IPS-18c (cell line): ENCODE measurements around the gene NKPD1.

Source experiments
- H3K4me3 ChIP-seq: 2 replicates; pipeline ENCODE4 v1.7.0; 2013; ENCODE audit warnings: low read depth, mild to moderate bottlenecking, low read length, moderate library complexity; ENCODE audit not compliant: insufficient read depth
- H3K9me3 ChIP-seq: one replicate; pipeline ENCODE4 v1.6.1; 2013; ENCODE audit warnings: mild to moderate bottlenecking, low read length, moderate library complexity; ENCODE audit not compliant: control insufficient read depth, insufficient read depth

NKPD1 gene

DNA sequence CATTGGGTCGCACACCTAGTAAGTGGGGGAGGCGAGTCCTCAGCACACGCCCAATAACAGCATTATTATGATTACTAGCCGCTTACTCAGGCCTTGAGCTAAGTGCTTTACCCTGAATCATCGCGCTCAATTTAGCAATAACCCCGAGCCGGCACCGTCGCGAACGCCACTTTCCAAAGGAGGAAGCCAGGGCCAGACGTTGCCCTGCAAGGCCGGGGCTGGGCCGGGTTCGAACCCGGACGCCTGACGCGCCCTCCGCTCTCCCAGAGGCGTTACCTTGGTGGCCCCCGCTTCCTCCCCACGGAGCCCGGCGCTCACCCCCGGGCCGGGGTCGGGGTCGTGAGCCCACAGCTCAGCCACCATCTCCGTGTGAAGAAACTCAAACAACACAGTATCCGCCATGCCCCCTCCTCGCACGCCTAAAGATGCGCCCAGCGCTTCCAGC lies 17.1 kb upstream of the NKPD1 start, which contains the start of gene TRAPPC6A:
Gene TRAPPC6A (minus strand): TSS at position 421 of the 445 bp plus-strand sequence. CDS start 19 bp downstream, at position 402.
- Histone ChIP-seq H3K9me3 (peaks cover 2% of the 10 kb centered on the region), H3K4me3 (peak within 1 kb of the TSS; percentile 96)

GRCh38 chr19:45175515-45176345 lies 14.9 kb upstream of the NKPD1 start:
- peaks cover 2% of the 10 kb centered on the region for H3K9me3 ChIP-seq

DNA sequence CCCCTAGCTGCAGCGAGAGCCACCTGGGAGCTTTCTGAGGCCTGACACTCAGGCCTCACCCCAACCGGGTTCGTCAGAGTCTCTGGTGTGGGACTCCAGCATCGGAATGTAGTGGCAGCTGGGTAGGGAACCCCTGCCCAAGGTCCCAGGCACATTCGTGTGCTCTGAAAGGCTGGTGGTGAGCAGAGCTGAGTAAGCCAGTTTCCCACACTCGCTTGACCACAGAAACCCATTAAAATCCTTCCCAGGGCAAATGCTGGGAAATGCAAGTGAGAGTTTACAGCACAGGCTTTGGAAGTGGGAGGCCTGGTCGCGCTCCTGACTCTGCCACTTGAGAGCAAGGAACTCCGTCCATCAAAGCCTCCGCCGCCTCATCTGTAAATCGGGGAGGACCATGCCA lies 13.0 kb upstream of the NKPD1 start:
- Histone ChIP-seq H3K9me3 (peaks cover 2% of the 10 kb centered on the region), H3K4me3 (no peak overlapping the region)

More at GRCh38 chr19:45175515-45176345, 14.9 kb upstream of the NKPD1 start:
- no peak overlapping the region for H3K4me3 ChIP-seq

GRCh38 chr19:45172611-45173208 lies 11.9 kb upstream of the NKPD1 start:
- Histone ChIP-seq H3K4me3 (no peak overlapping the region), H3K9me3 (peaks cover 2% of the 10 kb centered on the region)

DNA sequence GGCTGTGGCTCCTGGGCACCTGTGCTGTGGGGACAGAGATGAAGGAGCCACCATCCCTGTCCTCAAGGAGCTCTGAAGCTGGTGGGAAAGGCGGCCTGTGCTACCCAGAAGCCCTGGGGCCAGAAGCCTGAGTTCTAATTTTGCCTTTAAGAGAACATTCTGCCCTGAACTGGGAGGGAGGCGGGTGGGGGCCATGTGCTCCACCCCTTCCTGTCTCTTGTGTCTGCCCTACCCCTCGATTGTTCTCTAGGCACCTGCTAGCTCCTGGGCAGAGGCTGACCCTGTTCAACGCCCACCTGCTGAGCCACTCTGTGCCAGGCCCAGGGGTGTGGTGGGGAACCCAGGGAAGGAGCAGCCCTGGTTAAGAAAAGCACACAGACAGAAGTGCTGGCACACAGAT lies 11.4 kb upstream of the NKPD1 start:
- Histone ChIP-seq H3K4me3 (no peak overlapping the region), H3K9me3 (peaks cover 2% of the 10 kb centered on the region)

GRCh38 chr19:45171211-45171623 lies 10.4 kb upstream of the NKPD1 start:
- Histone ChIP-seq H3K9me3 (no peaks in the 10 kb centered on the region), H3K4me3 (no peak overlapping the region)

DNA sequence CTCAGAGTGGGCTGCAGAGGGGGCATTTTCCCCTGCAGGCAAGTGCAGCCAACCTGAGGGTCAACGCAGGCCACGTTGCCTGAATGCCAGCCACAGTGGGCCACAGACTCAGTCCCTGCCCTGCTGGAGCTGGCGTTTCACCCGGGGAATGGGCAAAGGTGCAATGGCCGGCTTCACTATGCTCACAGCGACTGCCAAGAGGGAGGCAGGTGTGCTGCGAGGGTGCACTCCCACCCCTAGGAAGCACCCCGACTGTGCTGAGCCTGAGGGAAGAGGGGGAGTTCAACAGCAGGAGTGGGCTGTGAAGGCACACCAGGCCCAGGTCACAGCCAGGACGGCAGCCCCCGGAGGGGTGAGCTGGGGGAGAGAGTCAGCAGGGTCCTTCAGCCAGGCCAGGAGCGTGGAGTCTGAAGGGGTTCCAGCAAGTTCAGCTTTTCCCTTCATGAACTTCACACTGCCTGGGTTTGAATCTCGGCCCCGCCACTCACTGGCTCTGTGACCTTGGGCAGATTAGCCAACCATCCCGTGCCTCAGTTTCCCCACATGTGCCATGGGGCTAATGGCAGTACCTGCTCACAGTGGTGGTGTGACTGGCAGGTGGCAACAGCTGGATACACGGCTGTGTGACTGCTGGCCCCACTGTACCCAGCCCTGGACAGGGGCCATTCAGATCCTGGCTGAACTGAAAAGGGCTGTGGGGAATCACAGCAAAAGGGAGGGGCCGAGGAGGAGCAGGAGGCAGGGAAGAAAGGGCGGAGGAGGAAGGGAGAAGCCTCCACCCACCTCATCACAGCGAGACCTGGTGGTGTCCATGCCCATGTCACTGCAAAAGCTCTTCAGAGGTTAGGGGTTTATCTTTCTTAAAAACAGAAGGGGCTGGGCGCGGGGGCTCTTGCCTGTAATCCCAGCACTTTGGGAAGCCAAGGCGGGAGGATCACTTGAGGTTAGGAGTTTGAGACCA lies 9.6 kb upstream of the NKPD1 start:
- Histone ChIP-seq H3K4me3 (no peak overlapping the region), H3K9me3 (no peaks in the 10 kb centered on the region)

GRCh38 chr19:45169602-45170001 lies 8.8 kb upstream of the NKPD1 start:
- Histone ChIP-seq H3K9me3 (no peaks in the 10 kb centered on the region), H3K4me3 (no peak overlapping the region)

- Histone ChIP-seq H3K9me3 (no peaks in the 10 kb centered on the region), H3K4me3 (no peak overlapping the region)
Observed at GRCh38 chr19:45168767-45169351, 8.1 kb upstream of the NKPD1 start.

- Histone ChIP-seq H3K9me3 (no peaks in the 10 kb centered on the region), H3K4me3 (no peak overlapping the region)
Observed at GRCh38 chr19:45166723-45167252, 6.0 kb upstream of the NKPD1 start.

- Histone ChIP-seq H3K4me3 (no peak overlapping the region), H3K9me3 (no peaks in the 10 kb centered on the region)
Observed at GRCh38 chr19:45164577-45165335, 4.0 kb upstream of the NKPD1 start.

DNA sequence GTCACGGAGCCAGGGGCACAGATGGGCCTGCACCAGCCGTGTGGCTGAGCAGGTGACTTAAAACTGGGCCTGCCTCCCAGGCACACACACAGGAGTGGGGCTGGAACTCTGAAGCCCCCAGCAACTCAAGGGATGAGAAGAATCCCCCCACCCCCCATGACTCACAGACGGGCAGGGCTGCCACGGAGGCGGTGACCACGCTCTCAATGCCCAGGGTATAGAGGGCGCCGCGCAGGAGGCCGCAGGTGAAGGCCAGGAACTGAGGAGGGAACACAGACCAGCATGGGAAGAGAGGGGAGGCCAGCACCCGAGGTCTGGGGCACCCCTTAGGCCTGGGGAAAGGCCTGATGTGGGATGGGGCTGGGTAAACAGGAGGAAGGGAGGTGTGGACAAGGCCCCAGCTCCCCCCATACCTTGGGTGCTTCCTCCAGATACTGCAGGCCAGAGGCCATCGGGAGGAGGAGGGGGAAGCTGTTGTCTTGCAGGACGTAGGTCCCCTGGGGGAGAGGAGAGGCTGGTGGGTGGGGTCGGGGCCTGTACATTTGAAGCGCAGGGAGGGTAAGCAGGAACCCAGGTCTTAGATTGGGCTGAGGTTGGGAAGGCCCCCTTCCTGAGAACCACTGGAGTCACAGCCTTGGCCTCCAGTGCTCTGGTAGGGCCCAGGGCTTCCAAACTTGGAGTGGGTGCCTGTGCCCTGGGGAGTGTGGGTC lies 3.1 kb upstream of the NKPD1 start:
- Histone ChIP-seq H3K9me3 (no peaks in the 10 kb centered on the region), H3K4me3 (no peak overlapping the region)

GRCh38 chr19:45163156-45163555 lies 2.4 kb upstream of the NKPD1 start:
- H3K9me3 ChIP-seq = no peaks in the 10 kb centered on the region
- no peak overlapping the region for H3K4me3 ChIP-seq

GRCh38 chr19:45162608-45163143 lies 1.9 kb upstream of the NKPD1 start:
- Histone ChIP-seq H3K4me3 (no peak overlapping the region), H3K9me3 (no peaks in the 10 kb centered on the region)
